NCI-H146 (cell line): Measurements from ENCODE around the gene TXNDC15.
"Not testable (repeated sequence)": the region's sequence is repeated elsewhere in the genome, so short reads cannot be mapped to it uniquely, and the experiment has no call there.

ENCODE experiments used
- DNase-seq: peaks from one replicate; lab custom pipeline; 2025; lab: John Stamatoyannopoulos, UW

Gene TXNDC15

GRCh38 chr5:134878403-134878802 is 4.2 kb downstream of the TXNDC15 start:
- DNase-seq: no peak

DNA sequence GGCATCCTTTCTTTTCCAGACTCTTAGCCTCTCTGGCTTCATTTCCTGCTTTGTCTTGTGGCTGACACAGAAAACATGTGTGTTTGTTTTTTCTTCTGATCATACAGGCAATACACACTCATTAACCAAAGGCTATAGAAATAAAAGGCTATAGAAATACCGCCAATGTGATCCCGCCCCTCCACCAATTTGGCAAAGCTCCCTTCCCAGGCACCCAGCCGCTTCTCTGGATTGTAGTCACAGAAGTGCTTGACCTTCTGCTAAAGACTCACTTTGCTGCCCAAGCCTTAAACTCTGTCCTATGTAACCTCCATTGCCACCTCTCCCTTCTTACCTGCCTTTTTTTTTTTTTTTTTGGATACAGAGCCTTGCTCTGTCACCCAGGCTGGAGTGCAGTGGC is 5.3 kb downstream of the TXNDC15 start:
- DNase-seq: peak; percentile 1

DNA sequence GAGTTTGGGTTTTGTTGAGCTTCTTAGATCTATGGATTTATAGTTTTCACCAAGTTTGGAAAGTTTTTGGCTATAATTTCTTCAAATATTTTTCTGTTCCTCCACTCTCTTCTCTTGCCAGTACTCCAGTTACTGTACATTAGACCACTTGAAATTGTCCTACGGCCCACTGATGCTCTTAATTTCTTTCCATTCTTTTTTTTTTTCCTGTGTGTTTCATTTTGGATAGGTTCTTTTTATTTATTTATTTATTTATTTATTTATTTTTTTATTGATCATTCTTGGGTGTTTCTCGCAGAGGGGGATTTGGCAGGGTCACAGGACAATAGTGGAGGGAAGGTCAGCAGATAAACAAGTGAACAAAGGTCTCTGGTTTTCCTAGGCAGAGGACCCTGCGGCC is 6.8 kb downstream of the TXNDC15 start:
- not testable (repeated sequence) for DNase-seq

DNA sequence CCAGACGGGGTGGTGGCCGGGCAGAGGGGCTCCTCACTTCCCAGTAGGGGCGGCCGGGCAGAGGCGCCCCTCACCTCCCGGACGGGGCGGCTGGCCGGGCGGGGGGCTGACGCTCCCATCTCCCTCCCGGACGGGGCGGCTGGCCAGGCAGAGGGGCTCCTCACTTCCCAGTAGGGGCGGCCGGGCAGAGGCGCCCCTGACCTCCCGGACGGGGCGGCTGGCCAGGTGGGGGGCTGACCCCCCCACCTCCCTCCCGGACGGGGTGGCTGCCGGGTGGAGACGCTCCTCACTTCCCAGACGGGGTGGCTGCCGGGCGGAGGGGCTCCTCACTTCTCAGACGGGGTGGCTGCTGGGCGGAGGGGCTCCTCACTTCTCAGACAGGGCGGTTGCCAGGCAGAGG is 7.5 kb downstream of the TXNDC15 start:
- not testable (repeated sequence) for DNase-seq

GRCh38 chr5:134887593-134888159 is 13.5 kb downstream of the TXNDC15 start:
- DNase-seq: no peak

DNA sequence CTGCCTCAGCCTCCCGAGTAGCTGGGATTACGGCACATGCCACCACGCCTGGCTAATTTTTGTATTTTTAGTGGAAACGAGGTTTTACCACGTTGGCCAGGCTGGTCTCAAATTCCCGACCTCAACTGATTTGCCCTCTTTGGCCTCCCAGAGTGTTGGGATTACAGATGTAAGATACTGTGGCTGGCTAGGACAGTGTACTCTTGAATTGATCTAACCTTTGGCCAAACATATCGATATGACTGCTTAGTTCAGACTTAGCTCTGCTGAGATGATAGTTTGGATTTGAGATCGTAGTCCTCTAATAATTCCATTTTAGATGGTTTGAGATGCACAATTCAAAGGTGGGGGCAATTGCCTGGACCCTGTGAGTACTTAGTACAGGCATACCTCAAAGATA is 15.2 kb downstream of the TXNDC15 start:
- DNase-seq: no peak

- DNase-seq: no peak
These were observed 17.3 kb downstream of the TXNDC15 start for GRCh38 chr5:134891473-134891872.

DNA sequence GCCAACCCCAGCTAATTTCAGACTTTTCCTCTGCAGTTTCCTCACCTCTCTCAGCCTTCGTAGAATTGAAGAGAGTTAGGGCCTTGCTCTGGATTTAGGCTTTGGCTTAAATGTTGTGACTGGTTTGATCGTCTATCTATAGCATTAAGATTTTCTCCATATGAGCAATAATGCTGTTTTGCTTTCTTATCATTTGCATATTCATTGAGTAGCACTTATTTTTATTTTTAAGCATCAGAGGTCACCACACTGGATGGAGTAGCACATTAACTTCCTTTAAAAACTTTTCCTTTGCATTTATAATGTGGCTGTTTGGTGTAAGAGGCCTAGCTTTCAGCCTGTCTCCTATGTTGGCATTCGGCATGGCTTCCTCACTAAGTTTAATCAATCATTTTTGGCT is 18.1 kb downstream of the TXNDC15 start:
- no peak for DNase-seq

- no peak for DNase-seq
These were observed 18.8 kb downstream of the TXNDC15 start for GRCh38 chr5:134892926-134893325.

- DNase-seq: no peak
These were observed 19.8 kb downstream of the TXNDC15 start for GRCh38 chr5:134893748-134894505.

GRCh38 chr5:134902071-134902801 is 28.1 kb downstream of the TXNDC15 start:
- no peak for DNase-seq

- peak; percentile 89 for DNase-seq
These were observed 30.6 kb downstream of the TXNDC15 start, which contains the start of gene PCBD2 for GRCh38 chr5:134904610-134905245. PCBD2 (plus strand) TSS chr5:134905131; CDS start chr5:134905140, 9 bp downstream.

GRCh38 chr5:134905246-134905996 is 31.2 kb downstream of the TXNDC15 start:
- peak; percentile 37 for DNase-seq

- no peak for DNase-seq
These were observed 32.6 kb downstream of the TXNDC15 start for GRCh38 chr5:134906811-134907210.

DNA sequence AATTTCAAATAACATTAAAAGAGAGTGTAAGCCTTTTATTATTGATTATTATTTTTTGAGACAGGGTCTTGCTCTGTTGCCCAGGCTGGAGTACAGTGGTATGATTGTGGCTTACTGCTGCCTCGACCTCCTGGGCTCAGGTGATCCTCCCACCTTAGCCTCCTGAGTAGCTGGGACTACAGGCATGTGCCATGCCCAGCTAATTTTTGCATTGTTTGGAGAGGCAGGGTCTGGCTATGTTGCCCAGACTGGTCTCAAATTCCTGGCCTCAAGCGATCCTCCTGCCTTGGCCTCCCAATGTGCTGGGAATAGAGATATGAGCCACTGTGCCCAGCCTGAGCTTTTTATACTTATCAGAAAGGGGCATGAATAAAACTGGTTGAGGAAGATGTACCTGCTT is 36.6 kb downstream of the TXNDC15 start:
- not testable (repeated sequence) for DNase-seq

GRCh38 chr5:134911285-134912206 is 37.4 kb downstream of the TXNDC15 start:
- DNase-seq: no peak

DNA sequence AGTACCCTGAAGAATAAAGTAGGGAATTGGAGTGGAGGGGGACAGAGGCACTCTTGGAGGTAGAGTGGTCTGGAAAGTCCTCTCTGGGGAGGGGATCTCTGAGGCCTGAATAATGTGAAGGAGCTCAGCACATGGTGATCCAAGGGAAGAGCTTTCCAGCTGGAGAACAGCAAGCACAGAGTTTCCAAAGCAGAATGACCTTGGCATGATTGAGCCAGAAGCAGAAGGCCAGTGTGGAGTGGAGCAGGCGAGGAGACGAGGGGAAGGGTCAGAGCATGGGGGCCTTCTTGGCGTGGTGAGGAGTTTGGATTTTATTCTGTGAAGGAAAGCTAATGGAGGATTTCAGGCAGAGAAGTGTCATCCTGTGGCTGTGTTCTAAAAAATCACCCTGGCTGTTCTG is 39.1 kb downstream of the TXNDC15 start:
- DNase-seq: no peak

DNA sequence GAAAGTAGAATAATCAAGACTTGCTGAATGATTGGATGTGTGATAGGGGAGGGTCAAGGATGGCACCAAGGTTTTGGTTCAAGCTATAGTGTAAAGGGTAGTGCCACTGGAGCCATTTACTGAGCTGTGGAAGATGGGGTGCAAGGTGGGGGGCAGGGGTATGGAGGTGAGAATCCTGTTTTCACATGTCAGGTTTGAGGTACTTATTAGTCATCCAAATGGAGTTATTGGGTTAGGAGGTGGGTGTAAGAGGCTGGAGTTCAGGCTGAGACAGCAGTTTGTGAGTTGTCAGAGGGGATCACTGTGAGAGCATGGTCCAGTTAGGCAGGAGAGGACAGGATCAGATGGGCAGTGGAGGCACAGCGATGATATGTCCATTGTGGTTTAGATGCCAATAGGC is 39.6 kb downstream of the TXNDC15 start:
- no peak for DNase-seq

GRCh38 chr5:134917070-134917815 is 43.1 kb downstream of the TXNDC15 start:
- no peak for DNase-seq

GRCh38 chr5:134918861-134919260 is 44.7 kb downstream of the TXNDC15 start:
- DNase-seq: no peak
